HCT116 (cell line): ENCODE measurements around the gene SMIM28. TPM values are rescaled to one million over a fixed set of nuclear protein-coding genes. Genes with fewer than 3 reads are reported as not detected.

Source experiments
- ATAC-seq: fragments of 200-7000 bp; cut with Tn5 transposase; 2 replicates; pipeline ENCODE4 v1.9.1; 2020; ENCODE audit warnings: mild to moderate bottlenecking, moderate library complexity
- BruUV-seq: library from RNA; stranded (reverse); fragments of 400-500 nt; replicated peaks from 2 replicates; lab custom pipeline; 2021; lab: Mats Ljungman, UMichigan
- CTCF ChIA-PET: fragments of 300-600 bp; sonication (Branson Sonifier 250); formaldehyde crosslinking; loops from one replicate; lab custom pipeline; 2021; ENCODE audit warnings: antibody characterized with exemption; lab: Charles Lee
- POLR2A ChIA-PET: fragments of 300-600, 350-600 bp; sonication (Branson Sonifier 250); formaldehyde crosslinking; loops from one replicate; lab custom pipeline; 2021; ENCODE audit warnings: antibody characterized with exemption; lab: Charles Lee
- RAD21 ChIA-PET, 2 experiments: fragments of 300-600 bp; sonication (Branson Sonifier 250); formaldehyde crosslinking; loops; one replicate each; lab custom pipeline; 2023; ENCODE audit warnings: low total read pairs in 2 of 2; ENCODE audit not compliant: uncharacterized antibody in 2 of 2, unreplicated experiment in 2 of 2, low non-redundant PET in 1 of 2; lab: Charles Lee
- DNase-seq: peaks from one replicate; pipeline ENCODE4 v3.0.0-alpha.2; 2010; ENCODE audit warnings: low read depth, low spot score
- H2AFZ ChIP-seq: fragments of 200-600 bp; shearing (Covaris generic), sonication (generic); 2 replicates; pipeline ENCODE4 v1.6.1; 2017; ENCODE audit warnings: low read depth, mixed run types, mixed read lengths, antibody characterized with exemption, low read length; ENCODE audit not compliant: poor library complexity, severe bottlenecking
- H3K27ac ChIP-seq: 2 replicates; pipeline ENCODE4 v1.5.1; 2012; ENCODE audit warnings: low read depth, low read length
- H3K27me3 ChIP-seq: fragments of 200-600 bp; sonication (generic); 2 replicates; pipeline ENCODE4 v1.6.1; 2016; ENCODE audit warnings: mixed run types, low read length, mixed read lengths; ENCODE audit not compliant: insufficient read depth
- H3K36me3 ChIP-seq, 2 experiments: fragments of 200-500 bp in 1 of 2; fragments of 200-600 bp in 1 of 2; sonication (Bioruptor generic) in 1 of 2; sonication (generic) in 1 of 2; 2 replicates each; pipeline versions ENCODE4 v1.5.1 to v1.6.1; 2014 to 2016; ENCODE audit warnings: low read length in 2 of 2, inconsistent platforms in 1 of 2, mixed read lengths in 1 of 2, mixed run types in 1 of 2; ENCODE audit not compliant: insufficient read depth in 2 of 2, control insufficient read depth in 1 of 2
- H3K4me1 ChIP-seq, 2 experiments: fragments of 200-600 bp in 1 of 2; sonication (generic) in 1 of 2; 2 replicates each; pipeline versions ENCODE4 v1.5.1 to v1.6.1; 2012 to 2017; ENCODE audit warnings: low read length in 2 of 2, inconsistent platforms in 1 of 2, mild to moderate bottlenecking in 1 of 2, mixed read lengths in 1 of 2, mixed run types in 1 of 2, moderate library complexity in 1 of 2; ENCODE audit not compliant: insufficient read depth in 2 of 2, control insufficient read depth in 1 of 2
- H3K4me2 ChIP-seq: fragments of 200-600 bp; sonication (generic); 2 replicates; pipeline ENCODE4 v1.6.1; 2017; ENCODE audit warnings: mixed run types, low read length, mixed read lengths
- H3K4me3 ChIP-seq, 2 experiments: fragments of 200-600 bp in 1 of 2; sonication (generic) in 1 of 2; replicated peaks in 1 of 2; 2 replicates each; pipeline ENCODE4 v1.5.1; 2011 to 2016; ENCODE audit warnings: low read length in 2 of 2, control low read depth in 1 of 2, low read depth in 1 of 2, mild to moderate bottlenecking in 1 of 2, mixed read lengths in 1 of 2, mixed run types in 1 of 2
- H3K79me2 ChIP-seq: fragments of 200-600 bp; sonication (generic); 2 replicates; pipeline ENCODE4 v1.6.1; 2017; ENCODE audit warnings: mild to moderate bottlenecking, mixed run types, low read length, moderate library complexity, mixed read lengths; ENCODE audit not compliant: insufficient read depth
- H3K9ac ChIP-seq: fragments of 200-600 bp; sonication (generic); 2 replicates; pipeline ENCODE4 v1.6.1; 2016; ENCODE audit warnings: low read length, mixed read lengths
- H3K9me2 ChIP-seq: fragments of 200-600 bp; sonication (generic), shearing (Covaris generic); 2 replicates; pipeline ENCODE4 v1.6.1; 2017; ENCODE audit warnings: mixed run types, mild to moderate bottlenecking, moderate library complexity; ENCODE audit not compliant: insufficient read depth
- H3K9me3 ChIP-seq, 2 experiments: fragments of 200-500 bp in 1 of 2; fragments of 200-600 bp in 1 of 2; sonication (Bioruptor generic) in 1 of 2; sonication (generic) in 1 of 2; 2 replicates each; pipeline ENCODE4 v1.6.1; 2014 to 2017; ENCODE audit warnings: low read length in 2 of 2, mixed read lengths in 2 of 2, inconsistent platforms in 1 of 2, low read depth in 1 of 2, mild to moderate bottlenecking in 1 of 2, mixed run types in 1 of 2, moderate library complexity in 1 of 2; ENCODE audit not compliant: control insufficient read depth in 1 of 2, insufficient read depth in 1 of 2
- H4K20me1 ChIP-seq: fragments of 200-600 bp; sonication (generic), shearing (Covaris generic); 2 replicates; pipeline ENCODE4 v1.6.1; 2017; ENCODE audit warnings: mixed run types, mild to moderate bottlenecking, moderate library complexity; ENCODE audit not compliant: insufficient read depth
- CBX3 ChIP-seq: IDR thresholded peaks from 2 replicates; pipeline ENCODE4 v1.6.1; 2012; ENCODE audit warnings: low read depth
- CTCF ChIP-seq, 3 experiments: fragments of 200-600 bp in 1 of 3; sonication (generic) in 1 of 3; IDR thresholded peaks in 2 of 3; conservative IDR thresholded peaks in 1 of 3; 2 replicates each; pipeline ENCODE4 v1.5.1; 2012 to 2017; ENCODE audit warnings: low read depth in 2 of 3, low read length in 2 of 3, antibody characterized with exemption in 1 of 3, borderline replicate concordance in 1 of 3, control low read depth in 1 of 3, mild to moderate bottlenecking in 1 of 3, mixed read lengths in 1 of 3, mixed run types in 1 of 3, moderate library complexity in 1 of 3; ENCODE audit not compliant: insufficient read depth in 1 of 3
- EGR1 ChIP-seq: IDR thresholded peaks from 2 replicates; pipeline ENCODE4 v1.6.1; 2012; ENCODE audit warnings: low read depth
- ELF1 ChIP-seq: IDR thresholded peaks from 2 replicates; pipeline ENCODE4 v1.6.1; 2012; ENCODE audit warnings: low read depth, borderline replicate concordance
- EZH2 ChIP-seq: fragments of 200-600 bp; sonication (generic); IDR thresholded peaks from 2 replicates; pipeline ENCODE4 v1.6.1; 2017; ENCODE audit warnings: antibody characterized with exemption, mixed run types
- JUND ChIP-seq: IDR thresholded peaks from 2 replicates; pipeline ENCODE4 v1.6.1; 2012
- MAX ChIP-seq: IDR thresholded peaks from 2 replicates; pipeline ENCODE4 v1.6.1; 2012
- TCF7L2 ChIP-seq: IDR thresholded peaks from 2 replicates; pipeline ENCODE4 v1.7.0; 2011; ENCODE audit warnings: borderline replicate concordance, inconsistent platforms; ENCODE audit not compliant: insufficient read depth, insufficient read length; ENCODE audit errors: extremely low read depth
- ZFX ChIP-seq: fragments of 450-650 bp; IDR thresholded peaks from 2 replicates; pipeline ENCODE4 v1.6.1; 2017
- intact Hi-C: fragments of 100-400 bp; cut with micrococcal nuclease; formaldehyde crosslinking; loops from 2 replicates; pipeline ENCODE4 v1.10.0; 2022
- total RNA-seq: library from RNA; stranded (reverse); gene quantifications from one replicate; pipeline ENCODE4 v1.2.1, GENCODE V29; 2021; ENCODE audit not compliant: unreplicated experiment

Gene SMIM28
- total RNA-seq, 1 experiment from 2014 or later: not detected

- Histone ChIP-seq H3K27me3 (no peaks in the 10 kb centered on the region), H3K79me2 (no peaks in the 10 kb centered on the region; the same call in 1 of the 2 replicates), H2AFZ (no peak overlapping the region), H3K9me2 (no peaks in the 10 kb centered on the region; the same call in 1 of the 2 replicates), H3K36me3 (peaks cover 15 to 21% of the 10 kb centered on the region in 2 experiments; a peak in 3 of 4 replicates), H3K9me3 (no peaks in the 10 kb centered on the region), H3K4me1 (peaks cover 8 to 20% of the 10 kb centered on the region in 2 experiments; a peak in 3 of 4 replicates), H3K27ac (peak overlapping the region; percentile 80), H4K20me1 (no peaks in the 10 kb centered on the region), H3K4me2 (peak overlapping the region; percentile 79), H3K4me3 (peak overlapping the region; percentile 77 to 84), H3K9ac (peak overlapping the region; percentile 82)
- DNase-seq: no peak
- RAD21 ChIA-PET: no interaction called here
- intact Hi-C loops: no loop called here
- POLR2A ChIA-PET: no interaction called here
- CTCF ChIA-PET: interaction anchor here (0.6 to 1.5 kb wide), 4 partner anchors 13 to 287 kb away, joined by 3 to 10 read pairs (median 4); no protein-coding TSS in a partner anchor
- ATAC-seq: peak; percentile 0; the same call in 1 of the 2 replicates
- TSS peak; percentile 90 for BruUV-seq
- TF ChIP-seq TCF7L2 (no peak), EZH2 (no peak), CTCF (IDR thresholded peaks at IDR 0.05 in 2 of 3, conservative IDR thresholded peaks at IDR 0.05 in 1 of 3; ENCODE audit: borderline replicate concordance in 1 of 3, insufficient read depth in 1 of 3, low read depth in 2 of 3, low read length in 2 of 3) (no peak), CBX3 (no peak), ZFX (no peak; the same call in 1 of the 2 replicates), EGR1 (no peak), ELF1 (no peak), MAX (no peak), JUND (no peak)
Measured at GRCh38 chr6:138403324-138403800, 25.7 kb downstream of the SMIM28 start.
